Body of pancreas (tissue), 2 donors: ENCODE data around the gene DNAJC25. TPM values are rescaled to one million over a fixed set of nuclear protein-coding genes. Genes with fewer than 3 reads are reported as not detected.

Experiments
- total RNA-seq, 2 donors: library from RNA; depleted of rRNA; stranded (reverse); fragments of >200 nt; gene quantifications; one replicate each; pipeline ENCODE4 v1.1.0, GENCODE V29; 2016

Gene DNAJC25
- total RNA-seq, 2 donors from 2014 or later, result 4.2 to 21.1 TPM

Other genes starting within 250 kb of the DNAJC25 start
- 10 to 100 TPM; 35.3 to 57.6 TPM for gene ECPAS, start 147.0 kb upstream of the DNAJC25 start, total RNA-seq
- gene ZNF483, start 106.2 kb upstream of the DNAJC25 start, total RNA-seq, result 1 to 10 TPM; 6.7 to 8.6 TPM
- 10 to 100 TPM in 1 of 2 donors, 1 to 10 TPM in 1; 8.2 to 18.9 TPM for gene PTGR1, start 31.7 kb upstream of the DNAJC25 start, total RNA-seq
- gene GNG10, start 30.3 kb downstream of the DNAJC25 start, total RNA-seq, result 10 to 100 TPM in 1 of 2 donors, 1 to 10 TPM in 1; 5.9 to 16.6 TPM
- gene SHOC1, start 163.6 kb downstream of the DNAJC25 start, total RNA-seq, result under 1 TPM in 1 of 2 donors, not detected in 1; 0.26 TPM